Urothelium cell line (cell line): ENCODE results near the gene ARL5A.

Experiments
- DNase-seq: peaks from one replicate; pipeline ENCODE4 v3.0.0; 2011; ENCODE audit warnings: low spot score, mixed read lengths
- FAIRE-seq: peaks from 2 replicates; lab custom pipeline; 2011; peaks lifted over from hg19 to GRCh38; lab: Jason Lieb, UNC

Gene ARL5A

DNA sequence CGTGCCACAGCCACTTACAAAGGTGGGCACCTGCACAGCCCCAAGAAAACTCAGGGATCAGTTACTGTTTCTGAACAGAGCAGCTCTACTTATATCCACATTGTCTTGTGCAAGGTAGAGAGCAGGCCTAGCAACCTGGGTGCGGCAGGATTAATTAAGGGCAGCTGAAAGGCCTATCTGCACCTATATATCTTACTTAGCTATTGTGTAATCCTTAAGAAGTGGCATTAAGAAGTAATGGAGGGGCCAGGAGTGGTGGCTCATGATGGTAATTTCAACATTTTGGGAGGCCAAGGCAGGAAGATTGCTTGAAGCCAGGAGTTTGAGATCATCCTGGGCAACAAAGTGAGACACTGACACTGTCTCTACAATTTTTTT lies 12.8 kb upstream of the ARL5A start:
- no peak for FAIRE-seq

DNA sequence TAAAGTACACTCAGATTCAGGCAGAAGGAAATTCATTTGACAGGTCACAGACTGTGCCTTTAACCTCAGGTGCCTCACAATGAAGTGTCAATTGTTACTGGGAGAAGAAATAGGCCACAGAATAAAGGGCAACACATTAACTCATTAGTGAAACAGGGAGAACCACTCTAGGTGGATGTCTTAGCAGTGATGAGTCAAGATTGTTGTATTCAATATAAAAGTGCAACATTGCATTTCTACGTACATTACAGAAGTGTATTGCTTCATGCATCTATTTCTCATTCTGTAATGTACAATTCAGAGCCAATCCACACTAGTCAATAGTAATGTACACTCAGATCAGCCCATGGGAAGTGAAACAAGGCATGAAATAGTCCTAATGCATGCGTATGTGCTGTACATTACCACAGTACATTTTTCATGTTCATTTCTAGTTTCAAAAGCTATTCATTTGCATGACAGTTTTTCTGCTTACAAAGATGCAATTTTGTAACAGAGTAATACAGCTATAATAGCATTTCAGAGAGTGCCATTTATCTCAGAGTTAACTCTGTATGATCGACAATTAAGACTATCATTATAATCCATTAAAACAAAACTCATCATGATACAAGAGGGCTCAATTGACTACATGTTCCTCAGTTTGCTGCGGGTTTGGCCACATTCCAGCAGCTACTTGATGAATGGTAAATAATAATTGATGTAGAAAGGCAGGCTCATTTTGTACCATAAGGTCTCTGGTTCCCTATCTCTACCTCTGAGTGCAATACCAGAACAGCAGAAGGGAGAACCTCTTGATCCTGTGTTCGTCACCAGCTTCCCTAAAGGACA lies 12.2 kb upstream of the ARL5A start:
- no peak for FAIRE-seq
- DNase-seq: no peak

More for the DNA sequence above, 12.8 kb upstream of the ARL5A start:
- no peak for DNase-seq

DNA sequence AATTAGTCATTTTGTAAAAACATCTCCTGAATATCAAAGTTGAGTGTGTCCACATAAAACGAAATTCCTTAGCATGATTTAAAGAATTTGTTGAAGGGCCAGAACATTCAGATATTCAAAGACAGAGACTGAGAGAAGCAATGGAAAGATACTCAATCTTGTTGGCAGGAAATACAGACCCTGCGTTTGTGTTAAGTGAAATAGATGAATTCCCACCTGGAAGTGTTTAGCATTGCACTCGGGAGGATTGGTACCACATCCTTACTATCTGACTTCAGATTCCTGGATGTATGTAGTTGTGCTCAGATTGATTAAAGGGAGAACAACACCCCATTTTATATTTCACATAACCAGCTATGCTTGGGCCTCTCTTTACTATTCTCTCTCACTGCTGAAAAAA lies 9.7 kb upstream of the ARL5A start:
- DNase-seq: no peak
- FAIRE-seq: no peak

DNA sequence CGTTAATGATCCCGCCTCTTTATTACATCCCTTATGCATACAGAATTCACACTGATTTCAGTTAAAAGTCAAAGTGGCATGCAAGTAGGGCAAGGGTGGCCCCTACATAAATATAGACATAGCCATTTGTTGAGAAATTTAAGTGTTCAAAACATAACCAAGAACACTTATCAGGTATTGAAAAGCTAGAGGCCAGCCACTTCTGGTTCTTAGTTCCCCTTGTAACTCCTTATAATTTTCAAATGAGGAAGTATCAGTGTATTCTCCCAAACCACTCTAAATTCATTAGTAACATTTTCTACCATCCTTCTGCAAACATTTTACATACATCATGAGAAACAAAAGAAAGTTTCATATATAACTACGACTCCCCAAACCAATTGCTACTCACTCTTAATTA lies 5.8 kb upstream of the ARL5A start:
- DNase-seq (no peak), FAIRE-seq (no peak)

DNA sequence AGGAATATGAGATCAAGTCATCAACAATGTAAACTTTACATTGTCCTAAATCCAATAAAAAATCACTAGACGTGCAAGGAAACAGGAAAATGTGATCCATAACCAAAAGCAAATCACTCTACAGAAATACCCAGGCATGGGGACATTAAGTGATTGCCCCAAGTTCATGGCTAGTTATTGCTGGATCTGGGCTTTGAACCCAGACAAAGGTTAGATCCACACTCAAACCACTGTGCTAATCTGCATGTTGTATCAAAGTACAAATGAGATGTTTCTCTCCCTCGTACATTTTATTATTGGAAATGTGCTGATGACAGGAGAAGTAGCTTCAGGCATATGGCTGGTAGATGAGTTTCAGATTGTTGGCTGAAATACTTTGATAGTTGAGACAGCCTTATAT lies 2.7 kb upstream of the ARL5A start:
- FAIRE-seq (no peak), DNase-seq (no peak)

DNA sequence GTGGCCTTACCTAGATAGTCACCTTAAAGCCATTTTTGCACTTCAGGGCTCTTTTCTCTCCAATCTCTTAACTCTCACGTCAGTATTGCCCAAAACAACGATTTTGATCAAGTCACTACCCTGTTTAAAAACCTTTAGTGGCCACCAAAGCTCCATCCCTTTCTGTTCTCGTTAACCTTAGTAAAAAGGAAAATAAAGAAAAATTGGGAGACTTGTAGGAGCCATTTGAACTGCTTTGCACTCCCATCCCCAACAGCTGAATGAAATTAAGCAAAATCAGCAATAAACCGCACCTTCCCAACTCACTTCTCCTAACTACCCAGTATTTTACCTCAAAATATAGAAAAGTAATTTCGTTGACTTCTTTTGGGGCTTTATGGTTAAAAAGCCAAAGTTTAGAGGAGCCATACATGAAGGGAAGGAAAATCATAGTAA lies 686 bp upstream of the ARL5A start:
- FAIRE-seq (no peak), DNase-seq (no peak)

DNA sequence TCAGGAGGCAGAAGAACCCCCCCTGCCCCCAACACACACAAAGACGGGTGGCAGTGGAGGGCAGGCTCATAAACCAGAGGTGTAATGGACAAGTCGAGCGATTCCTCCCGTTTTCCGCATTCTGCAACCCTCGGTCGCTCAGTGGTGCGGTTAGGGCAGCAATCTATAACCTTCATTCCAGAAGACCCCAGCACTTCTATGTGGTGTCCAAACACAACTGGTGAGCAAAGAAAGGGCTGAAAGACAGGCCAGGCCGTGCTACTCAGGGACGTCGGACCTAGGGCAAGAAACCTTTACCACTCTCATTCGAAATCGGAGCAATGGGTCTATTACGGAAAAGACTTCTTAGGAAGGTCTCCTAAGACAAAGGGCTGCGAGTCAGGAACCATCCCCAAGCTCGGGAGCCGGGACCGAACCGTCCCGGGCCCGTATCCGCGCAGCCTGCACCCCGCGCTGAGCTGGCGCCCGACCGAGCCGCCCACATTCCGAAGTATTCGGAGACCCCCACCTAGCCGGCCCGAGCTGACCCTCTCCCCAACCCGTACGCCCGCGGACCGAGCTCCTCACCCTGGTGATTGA lies 568 bp downstream of the ARL5A start:
- DNase-seq (peak; percentile 24), FAIRE-seq (no peak)

DNA sequence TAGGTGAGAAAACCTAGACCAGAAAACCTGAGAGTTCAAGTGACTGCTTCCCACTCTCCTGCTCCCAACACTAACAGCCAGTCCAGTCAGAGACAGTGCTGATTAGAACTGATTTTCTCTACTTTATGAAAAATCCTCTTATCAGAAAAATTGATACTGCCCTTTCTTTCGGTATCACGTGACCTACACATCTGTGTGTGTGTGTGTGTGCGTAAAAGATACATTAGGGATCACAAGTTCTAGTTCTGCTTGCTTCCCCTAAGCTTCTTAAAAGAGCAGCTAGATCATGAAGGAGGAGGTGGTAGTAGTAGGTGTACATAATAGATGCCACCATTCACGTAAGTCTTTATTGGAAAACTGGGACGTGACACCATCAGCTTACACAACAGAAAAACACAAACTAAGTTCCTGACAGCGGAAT lies 1.5 kb downstream of the ARL5A start:
- DNase-seq (no peak), FAIRE-seq (no peak)

DNA sequence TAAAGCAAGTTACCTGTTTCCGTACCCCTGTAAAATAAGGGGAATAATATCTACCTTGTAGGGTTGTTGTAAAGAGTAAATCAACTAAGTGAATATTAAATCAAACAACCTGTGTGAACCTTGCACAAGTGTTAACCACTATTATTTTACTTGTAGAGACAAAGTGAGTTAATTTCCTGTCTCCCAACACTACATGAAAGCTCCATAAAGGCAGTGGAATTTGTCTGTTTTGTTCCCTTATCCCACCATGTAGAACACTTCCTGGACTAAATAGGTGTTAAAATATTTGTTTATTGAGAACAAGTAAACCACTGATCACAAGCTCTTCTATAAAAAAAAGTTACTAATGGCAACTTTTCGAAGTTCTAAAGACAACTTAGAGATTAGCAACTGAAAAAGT lies 3.3 kb downstream of the ARL5A start:
- FAIRE-seq: no peak
- DNase-seq: no peak

DNA sequence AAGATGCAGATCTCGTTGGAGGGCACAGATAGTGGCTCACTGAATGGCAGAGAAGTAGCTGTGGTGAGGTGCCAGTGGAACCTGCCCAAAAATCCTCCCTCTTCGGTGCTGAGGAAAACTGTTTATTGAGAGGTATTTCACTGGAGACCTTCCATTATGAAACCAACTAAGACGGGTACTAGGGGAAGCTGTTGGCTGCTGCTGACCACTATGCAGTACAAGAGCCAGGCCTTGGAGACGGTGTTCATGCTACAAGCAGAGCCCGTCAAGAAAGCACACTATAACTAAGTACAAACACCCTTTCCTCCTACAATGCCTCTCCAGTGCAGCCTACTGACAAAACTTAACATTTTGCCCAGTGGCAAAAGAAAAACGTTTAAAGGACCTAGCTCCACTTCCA lies 4.6 kb downstream of the ARL5A start:
- DNase-seq (no peak), FAIRE-seq (no peak)

DNA sequence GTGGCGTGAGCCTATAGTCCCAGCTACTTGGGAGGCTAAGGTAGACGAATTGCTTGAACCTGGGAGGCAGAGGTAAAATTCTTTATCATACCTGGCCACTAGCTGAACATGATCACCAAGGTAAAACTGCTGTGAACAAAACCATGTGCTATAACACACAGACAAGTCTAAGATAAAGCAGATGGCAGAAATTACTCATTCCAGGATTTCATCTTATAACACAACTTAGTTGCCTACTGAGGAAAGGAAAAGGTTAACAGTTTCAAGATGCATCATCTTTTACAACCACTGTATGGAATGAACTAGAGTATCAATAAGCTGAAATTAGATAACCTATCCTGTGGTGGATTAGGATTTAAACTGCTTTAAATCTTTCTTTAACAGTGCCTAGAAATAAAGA lies 8.3 kb downstream of the ARL5A start:
- FAIRE-seq (no peak), DNase-seq (no peak)

DNA sequence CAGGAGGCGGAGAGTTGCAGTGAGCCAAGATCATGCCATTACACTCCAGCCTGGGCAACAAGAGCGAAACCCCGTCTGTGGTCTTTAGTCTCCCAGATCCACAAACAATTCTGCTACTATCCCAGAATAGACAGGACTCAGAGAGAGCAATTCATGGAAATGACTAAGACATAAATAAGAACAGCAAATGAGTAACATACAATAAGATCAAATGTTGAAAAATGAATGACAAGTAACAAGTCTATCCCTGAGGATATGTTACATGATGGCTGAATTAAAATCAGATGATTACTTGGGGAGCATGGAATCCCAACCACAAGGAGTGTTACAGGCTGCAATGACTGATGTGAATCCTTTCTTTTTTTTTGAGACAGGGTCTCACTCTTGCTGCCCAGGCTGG lies 10.3 kb downstream of the ARL5A start:
- DNase-seq (no peak), FAIRE-seq (no peak)

DNA sequence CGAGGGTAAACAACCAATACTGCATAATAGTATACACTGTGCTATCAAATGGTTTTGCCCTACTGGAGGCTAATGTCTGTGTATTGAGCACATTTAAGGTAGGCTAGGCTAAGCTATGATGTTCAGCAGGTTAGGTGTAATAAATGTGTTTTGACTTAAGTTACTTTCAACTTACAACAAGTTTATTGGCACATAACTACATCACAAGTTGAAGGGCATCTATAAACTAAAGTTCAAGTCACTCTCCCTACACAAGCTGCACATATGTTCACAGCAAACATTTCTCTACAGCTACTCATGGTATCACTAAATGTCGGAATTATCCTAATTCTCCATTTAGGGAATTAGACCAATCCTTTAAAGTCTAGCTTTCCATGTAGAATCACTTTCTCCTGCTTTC lies 11.4 kb downstream of the ARL5A start:
- peak; percentile 44 for FAIRE-seq
- DNase-seq: no peak

DNA sequence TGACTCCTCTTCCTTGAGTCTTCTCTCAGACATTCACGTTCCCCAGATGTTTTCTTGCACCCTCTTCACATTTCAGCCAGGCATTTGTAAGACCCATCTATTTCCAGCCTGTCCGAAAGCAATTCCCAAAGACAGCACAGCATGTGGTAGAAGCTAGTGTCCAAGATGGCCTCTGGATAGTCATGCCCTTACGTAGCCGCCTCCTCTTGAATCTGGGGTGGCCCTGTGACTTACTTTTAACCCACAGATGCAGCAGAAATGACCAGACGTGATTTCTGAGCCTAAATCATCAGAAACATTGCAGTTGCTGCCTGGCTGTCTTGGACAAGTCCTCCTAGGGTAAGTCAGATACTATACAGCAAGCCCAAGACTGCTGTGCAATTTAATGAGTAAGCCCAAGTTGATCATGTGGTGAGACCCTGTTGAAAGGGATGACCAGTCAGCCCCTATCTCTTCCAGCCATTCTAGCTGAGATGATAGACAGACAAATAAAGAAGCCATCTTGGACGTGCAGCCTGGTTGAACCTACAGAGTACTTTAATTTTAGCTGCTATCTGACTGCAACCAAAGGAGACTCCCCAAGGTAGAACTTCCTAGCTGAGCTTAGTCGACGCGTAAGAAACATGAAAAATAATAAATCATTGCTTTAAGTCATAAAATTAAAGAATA lies 12.3 kb downstream of the ARL5A start:
- DNase-seq (no peak), FAIRE-seq (no peak)

DNA sequence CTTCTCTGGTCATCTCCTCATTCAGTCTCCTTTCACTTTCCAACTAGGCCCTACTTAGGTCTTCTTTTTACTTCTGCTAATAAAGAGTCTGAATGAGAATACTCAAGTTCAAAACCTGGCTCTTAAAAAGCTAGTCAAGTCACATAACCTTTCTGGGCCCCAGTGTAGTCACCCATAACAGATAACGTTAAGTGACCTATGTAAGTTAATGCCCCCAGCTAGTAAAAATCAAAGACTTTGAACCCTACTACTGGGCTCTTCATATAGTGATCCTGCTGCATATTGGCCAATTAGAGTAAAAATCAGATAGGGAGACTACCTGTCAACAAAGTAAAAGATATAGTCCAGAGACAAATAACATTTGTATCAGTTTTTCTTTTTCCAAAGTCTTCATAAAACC lies 17.7 kb downstream of the ARL5A start:
- FAIRE-seq: no peak
- no peak for DNase-seq

DNA sequence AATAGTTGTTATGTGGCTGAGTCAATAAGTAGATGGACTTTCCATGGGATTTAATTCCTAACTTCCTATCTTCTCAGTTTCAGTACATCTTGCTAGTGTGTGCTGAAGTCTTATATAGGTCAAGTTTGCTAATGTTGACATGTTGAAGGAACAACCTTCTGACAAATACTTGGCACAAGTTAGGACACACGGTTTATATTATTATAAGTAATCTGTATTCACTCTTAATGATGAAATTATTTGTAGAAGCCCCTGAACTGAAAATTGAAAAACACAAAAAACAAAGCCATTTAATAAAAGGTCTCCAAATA lies 19.2 kb downstream of the ARL5A start:
- FAIRE-seq (no peak), DNase-seq (no peak)

DNA sequence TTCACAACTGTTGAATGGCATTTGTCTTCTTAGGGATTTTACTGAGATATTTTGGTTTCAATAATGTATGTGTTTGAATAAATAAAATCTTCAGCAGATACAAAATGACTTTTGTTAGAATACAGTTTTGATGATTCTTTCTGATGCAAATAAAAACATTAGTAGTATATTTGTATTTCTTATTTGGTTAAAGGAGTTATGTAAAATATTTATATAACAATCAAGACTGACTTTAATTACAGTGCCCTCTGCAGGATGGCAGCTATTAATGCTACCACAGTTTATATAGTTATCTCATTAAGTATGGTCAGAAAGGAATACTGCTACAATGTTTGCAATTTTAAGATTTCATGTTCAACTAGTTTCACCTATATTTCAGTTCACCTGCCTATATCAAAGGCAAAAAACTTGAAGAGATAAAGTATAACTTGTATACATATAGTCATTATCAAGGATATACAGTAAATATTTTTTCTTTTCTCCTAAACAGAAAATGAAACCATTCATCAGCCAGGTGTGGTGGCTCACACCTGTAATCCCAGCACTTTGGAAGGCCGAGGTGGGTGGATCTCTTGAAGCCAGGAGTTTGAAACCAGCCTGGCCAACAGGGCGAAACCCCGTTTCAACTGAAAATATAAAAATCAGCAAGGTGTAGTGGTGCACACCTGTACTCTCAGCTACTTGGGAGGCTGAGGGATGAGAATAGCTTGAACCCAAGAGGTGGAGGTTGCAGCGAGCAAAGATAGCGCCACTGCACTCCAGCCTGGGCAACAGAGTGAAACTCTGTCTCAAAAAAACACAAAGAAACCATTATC lies 19.8 kb downstream of the ARL5A start:
- no peak for FAIRE-seq
- DNase-seq: peak; percentile 12

DNA sequence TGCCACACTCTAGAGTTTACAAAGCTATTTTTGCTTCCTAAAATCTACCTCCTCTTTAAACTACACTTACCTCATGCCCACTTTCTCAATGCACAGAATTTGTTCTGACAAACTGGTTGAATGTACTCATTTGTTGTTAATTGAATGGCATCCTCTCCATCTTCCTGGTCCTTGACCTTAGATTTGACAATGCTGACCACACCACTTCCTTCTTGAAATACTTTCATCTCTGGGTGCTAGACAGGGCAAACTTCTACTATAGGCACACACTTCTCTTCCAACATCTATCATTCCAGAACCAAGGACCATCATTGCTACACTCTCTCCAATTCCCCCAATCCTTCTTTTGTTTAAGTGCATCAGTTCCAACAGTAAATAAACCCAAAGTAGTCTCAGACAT lies 22.3 kb downstream of the ARL5A start:
- FAIRE-seq (no peak), DNase-seq (no peak)

DNA sequence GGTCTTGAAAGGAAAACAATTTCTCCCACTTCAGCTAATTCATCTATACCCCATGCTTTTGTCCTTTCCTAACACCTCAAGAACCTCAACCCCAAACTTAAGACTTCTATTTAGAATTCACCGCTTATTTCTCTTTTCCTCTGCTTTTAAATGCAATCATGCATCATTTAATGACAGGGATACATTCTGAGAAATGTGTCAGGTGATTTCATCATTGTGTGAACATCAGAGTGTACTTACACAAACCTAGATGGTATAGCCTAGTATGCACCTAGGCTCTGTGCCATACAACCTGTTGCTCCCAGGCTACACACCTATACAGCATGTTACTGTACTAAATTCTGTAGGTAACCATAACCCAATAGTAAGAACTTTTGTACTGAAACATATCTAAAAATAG lies 22.9 kb downstream of the ARL5A start:
- FAIRE-seq (no peak), DNase-seq (no peak)

DNA sequence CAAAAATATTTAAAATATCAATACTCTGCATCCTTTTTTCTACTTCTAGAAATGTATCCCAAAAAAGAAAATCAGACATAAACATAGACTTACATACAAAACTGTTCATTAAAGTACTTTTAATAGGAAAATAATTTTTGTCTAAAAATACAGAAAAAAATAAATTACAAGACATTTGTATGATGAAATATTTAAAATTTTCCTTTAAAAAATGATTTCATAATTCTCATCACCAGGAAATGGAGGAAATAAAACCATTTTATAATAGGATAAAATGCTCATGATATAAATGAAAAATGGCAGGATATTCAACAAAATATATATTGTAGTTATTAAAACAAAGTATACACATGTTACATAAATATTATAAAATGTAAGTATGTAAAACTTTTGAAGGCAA lies 24.4 kb downstream of the ARL5A start:
- DNase-seq (no peak), FAIRE-seq (no peak)

DNA sequence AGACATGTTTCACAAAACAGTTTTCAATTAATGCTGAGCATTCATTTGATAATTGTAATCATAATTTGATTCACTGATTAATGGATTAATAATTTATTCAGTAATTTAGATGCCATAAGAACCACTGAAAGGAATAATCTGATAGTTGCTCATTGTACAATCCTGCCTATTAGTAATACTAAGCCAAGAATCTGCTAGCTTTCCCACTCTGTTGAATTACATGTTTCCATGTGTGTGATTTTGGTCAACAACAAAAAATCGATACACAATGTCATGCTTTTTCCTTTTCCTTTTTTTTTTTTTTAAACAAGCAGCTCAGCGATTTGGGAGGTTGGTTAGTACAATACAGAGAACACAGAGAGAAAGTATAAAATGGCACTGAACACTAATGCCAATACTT lies 25.9 kb downstream of the ARL5A start:
- DNase-seq (no peak), FAIRE-seq (no peak)

DNA sequence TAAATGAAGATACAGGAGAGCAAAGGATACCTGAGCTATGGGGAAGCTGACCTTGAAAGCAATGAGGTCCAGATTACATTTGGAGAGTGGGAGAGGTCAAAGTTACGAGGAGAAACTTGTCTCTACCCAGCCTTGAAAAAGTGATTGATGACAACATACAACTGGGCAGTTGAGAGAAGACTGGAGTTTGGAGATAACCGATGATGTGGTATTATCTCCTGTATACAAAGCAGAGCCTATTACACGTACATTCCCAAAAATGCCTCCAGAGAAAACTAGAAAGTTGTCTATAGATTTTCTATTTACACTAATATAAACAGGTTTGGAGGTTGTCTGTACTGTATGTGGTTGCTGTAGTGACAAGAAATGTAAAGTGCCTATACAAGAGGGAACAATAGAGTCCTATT lies 28.3 kb downstream of the ARL5A start:
- DNase-seq: no peak
- no peak for FAIRE-seq
